MM.1S (cell line): ENCODE data around the gene PNPLA7.

Experiments
- DNase-seq: peaks from one replicate; pipeline ENCODE4 v3.0.0-alpha.2; 2015
- H2AFZ ChIP-seq: fragments of 300-600 bp; sonication (generic); 2 replicates; pipeline ENCODE4 v1.6.0; 2016; ENCODE audit warnings: antibody characterized with exemption, low read length
- H3F3A ChIP-seq: fragments of 300-600 bp; sonication (generic); 2 replicates; pipeline ENCODE4 v1.6.1; 2016; ENCODE audit warnings: mild to moderate bottlenecking, antibody characterized with exemption, low read length, moderate library complexity, mixed read lengths; ENCODE audit not compliant: insufficient read depth
- H3K27ac ChIP-seq: fragments of 300-600 bp; sonication (generic); 2 replicates; pipeline ENCODE4 v1.5.1; 2016; ENCODE audit warnings: mild to moderate bottlenecking, low read length
- H3K27me3 ChIP-seq: fragments of 300-600 bp; sonication (generic); replicated peaks from 2 replicates; pipeline ENCODE4 v1.6.0; 2016; ENCODE audit warnings: low read length; ENCODE audit not compliant: insufficient read depth
- H3K36me3 ChIP-seq: fragments of 300-600 bp; sonication (generic); replicated peaks from 2 replicates; pipeline ENCODE4 v1.6.1; 2016; ENCODE audit warnings: mild to moderate bottlenecking, low read length, mixed read lengths; ENCODE audit not compliant: insufficient read depth
- H3K4me1 ChIP-seq: fragments of 300-600 bp; sonication (generic); 2 replicates; pipeline ENCODE4 v1.6.1; 2016; ENCODE audit warnings: low read length, mixed read lengths
- H3K4me2 ChIP-seq: fragments of 300-600 bp; sonication (generic); 2 replicates; pipeline ENCODE4 v1.6.0; 2016; ENCODE audit warnings: low read depth, low read length
- H3K4me3 ChIP-seq: fragments of 300-600 bp; sonication (generic); 2 replicates; pipeline ENCODE4 v1.5.1; 2016; ENCODE audit warnings: low read length, mixed read lengths
- H3K79me2 ChIP-seq: fragments of 300-600 bp; sonication (generic); 2 replicates; pipeline ENCODE4 v1.6.1; 2016; ENCODE audit warnings: mixed run types, low read length, mixed read lengths
- H3K9ac ChIP-seq: fragments of 300-600 bp; sonication (generic); 2 replicates; pipeline ENCODE4 v1.6.1; 2016; ENCODE audit warnings: low read length, mixed read lengths
- H3K9me2 ChIP-seq: fragments of 300-600 bp; sonication (generic); replicated peaks from 2 replicates; pipeline ENCODE4 v1.6.1; 2016; ENCODE audit warnings: mild to moderate bottlenecking, low read length, mixed read lengths; ENCODE audit not compliant: insufficient read depth
- H3K9me3 ChIP-seq: fragments of 300-600 bp; sonication (generic); replicated peaks from 2 replicates; pipeline ENCODE4 v1.6.1; 2016; ENCODE audit warnings: mild to moderate bottlenecking, low read length, mixed read lengths; ENCODE audit not compliant: insufficient read depth
- H4K20me1 ChIP-seq: fragments of 300-600 bp; sonication (generic); 2 replicates; pipeline ENCODE4 v1.6.1; 2016; ENCODE audit warnings: mild to moderate bottlenecking, low read length, moderate library complexity, mixed read lengths; ENCODE audit not compliant: insufficient read depth
- CTCF ChIP-seq: fragments of 300-600 bp; sonication (generic); IDR thresholded peaks from 2 replicates; pipeline ENCODE4 v1.5.1; 2016; ENCODE audit warnings: antibody characterized with exemption, low read length, mixed read lengths
- EZH2 ChIP-seq: fragments of 300-600 bp; sonication (generic); optimal IDR thresholded peaks from 2 replicates; pipeline ENCODE3; 2017; ENCODE audit warnings: low read depth, mild to moderate bottlenecking, antibody characterized with exemption, low read length, mixed read lengths
- EZH2phosphoT487 ChIP-seq: fragments of 300-600 bp; sonication (generic); IDR thresholded peaks from 2 replicates; pipeline ENCODE4 v1.6.1; 2018; ENCODE audit warnings: antibody characterized with exemption, low read length

PNPLA7 gene

DNA sequence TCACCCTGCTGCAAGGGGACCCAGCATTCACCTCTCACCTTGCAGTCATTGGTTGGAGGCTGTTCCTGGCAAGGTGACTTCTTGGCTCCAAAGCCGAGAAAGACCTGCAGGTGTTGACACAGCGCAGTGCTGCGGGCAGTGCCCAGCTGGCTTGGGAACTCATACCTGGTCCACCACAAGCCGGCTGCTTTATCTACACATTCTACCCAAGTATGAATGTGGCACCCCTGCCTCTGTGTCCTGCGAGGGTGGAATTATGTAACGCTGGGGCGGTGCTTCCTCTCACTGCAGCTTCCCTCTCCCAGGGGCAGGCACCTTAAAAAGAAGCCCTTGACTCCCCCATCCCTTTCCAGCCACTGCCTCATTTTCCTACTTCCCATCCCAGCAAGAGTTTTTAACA, 42.6 kb upstream of the PNPLA7 start:
- Histone ChIP-seq H3K9ac (no peak overlapping the region), H3K27me3 (no peaks in the 10 kb centered on the region), H3K4me3 (no peak overlapping the region), H3K4me2 (no peak overlapping the region), H3K9me3 (no peaks in the 10 kb centered on the region), H3K79me2 (peaks cover 21% of the 10 kb centered on the region), H3F3A (no peaks in the 10 kb centered on the region), H3K27ac (no peak overlapping the region), H3K4me1 (peaks cover 6% of the 10 kb centered on the region), H2AFZ (no peak overlapping the region), H4K20me1 (no peaks in the 10 kb centered on the region; the same call in 1 of the 2 replicates), H3K36me3 (no peaks in the 10 kb centered on the region), H3K9me2 (no peaks in the 10 kb centered on the region)
- no peak for DNase-seq
- no peak for TF ChIP-seq EZH2
- TF ChIP-seq CTCF = no peak
- TF ChIP-seq EZH2phosphoT487 = no peak

GRCh38 chr9:137590469-137591383, 40.5 kb upstream of the PNPLA7 start, which contains the start of gene ZMYND19:
ZMYND19 (minus strand) TSS chr9:137590512; CDS start chr9:137590263, 249 bp downstream.
- Histone ChIP-seq H3F3A (no peaks in the 10 kb centered on the region), H3K36me3 (peaks cover 6% of the 10 kb centered on the region; the same call in 1 of the 2 replicates), H4K20me1 (no peaks in the 10 kb centered on the region; the same call in 1 of the 2 replicates), H3K27me3 (no peaks in the 10 kb centered on the region), H3K27ac (peak within 1 kb of the TSS; percentile 13; the same call in 1 of the 2 replicates), H3K4me3 (peak within 1 kb of the TSS; percentile 93), H3K79me2 (peaks cover 36% of the 10 kb centered on the region), H2AFZ (peak within 1 kb of the TSS; percentile 82), H3K9me3 (no peaks in the 10 kb centered on the region), H3K9ac (peak within 1 kb of the TSS; percentile 87), H3K4me2 (peak within 1 kb of the TSS; percentile 100), H3K9me2 (no peaks in the 10 kb centered on the region), H3K4me1 (peaks cover 6% of the 10 kb centered on the region)
- TF ChIP-seq EZH2 = no peak
- no peak for TF ChIP-seq EZH2phosphoT487
- TF ChIP-seq CTCF = no peak
- peak; percentile 87 for DNase-seq

GRCh38 chr9:137590123-137590468, 39.9 kb upstream of the PNPLA7 start:
- no peak for TF ChIP-seq EZH2
- no peak for TF ChIP-seq CTCF
- TF ChIP-seq EZH2phosphoT487 = no peak
- Histone ChIP-seq H3K4me3 (peak overlapping the region; percentile 93; the same call in 1 of the 2 replicates), H3K4me1 (peaks cover 6% of the 10 kb centered on the region), H2AFZ (no peak overlapping the region), H3K36me3 (peaks cover 6% of the 10 kb centered on the region; the same call in 1 of the 2 replicates), H3K9me2 (no peaks in the 10 kb centered on the region), H3K9ac (no peak overlapping the region; the same call in 1 of the 2 replicates), H3K27ac (no peak overlapping the region), H4K20me1 (no peaks in the 10 kb centered on the region; the same call in 1 of the 2 replicates), H3F3A (no peaks in the 10 kb centered on the region), H3K4me2 (no peak overlapping the region), H3K9me3 (no peaks in the 10 kb centered on the region), H3K79me2 (peaks cover 36% of the 10 kb centered on the region), H3K27me3 (no peaks in the 10 kb centered on the region)
- no peak for DNase-seq
